Tracheal epithelial cell (primary cell): ENCODE results near the gene DCDC2B. TPM values are rescaled to one million over a fixed set of nuclear protein-coding genes. Genes with fewer than 3 reads are reported as not detected.

Experiments used
- total RNA-seq: library from RNA; depleted of rRNA; stranded (reverse); fragments of >200 nt; gene quantifications from 2 replicates; pipeline ENCODE4 v1.2.1, GENCODE V29; 2014

The DCDC2B gene
- under 0.01 TPM in 1 of 2 replicates, not detected in the other for total RNA-seq

DNA sequence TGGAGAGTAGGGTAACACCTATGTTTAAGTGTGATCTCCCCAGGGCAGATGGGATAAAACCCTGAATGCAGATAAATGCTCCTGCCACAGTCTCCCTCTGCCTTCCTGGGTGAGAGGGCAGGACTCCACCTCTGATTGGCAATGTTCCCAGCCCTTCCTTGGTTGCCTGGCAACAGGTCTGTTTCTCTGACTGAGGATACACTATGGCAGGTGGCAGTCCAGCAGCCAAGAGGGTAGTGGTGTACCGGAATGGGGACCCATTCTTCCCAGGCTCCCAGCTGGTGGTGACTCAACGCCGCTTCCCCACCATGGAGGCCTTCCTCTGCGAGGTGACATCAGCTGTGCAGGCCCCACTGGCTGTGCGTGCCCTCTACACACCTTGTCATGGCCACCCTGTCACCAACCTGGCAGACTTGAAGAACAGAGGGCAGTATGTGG is at the start of gene DCDC2B:
Gene DCDC2B, plus strand, starts transcription at position 199 of the 438 bp plus-strand sequence. Its CDS starts 5 bp downstream, at position 204.

DNA sequence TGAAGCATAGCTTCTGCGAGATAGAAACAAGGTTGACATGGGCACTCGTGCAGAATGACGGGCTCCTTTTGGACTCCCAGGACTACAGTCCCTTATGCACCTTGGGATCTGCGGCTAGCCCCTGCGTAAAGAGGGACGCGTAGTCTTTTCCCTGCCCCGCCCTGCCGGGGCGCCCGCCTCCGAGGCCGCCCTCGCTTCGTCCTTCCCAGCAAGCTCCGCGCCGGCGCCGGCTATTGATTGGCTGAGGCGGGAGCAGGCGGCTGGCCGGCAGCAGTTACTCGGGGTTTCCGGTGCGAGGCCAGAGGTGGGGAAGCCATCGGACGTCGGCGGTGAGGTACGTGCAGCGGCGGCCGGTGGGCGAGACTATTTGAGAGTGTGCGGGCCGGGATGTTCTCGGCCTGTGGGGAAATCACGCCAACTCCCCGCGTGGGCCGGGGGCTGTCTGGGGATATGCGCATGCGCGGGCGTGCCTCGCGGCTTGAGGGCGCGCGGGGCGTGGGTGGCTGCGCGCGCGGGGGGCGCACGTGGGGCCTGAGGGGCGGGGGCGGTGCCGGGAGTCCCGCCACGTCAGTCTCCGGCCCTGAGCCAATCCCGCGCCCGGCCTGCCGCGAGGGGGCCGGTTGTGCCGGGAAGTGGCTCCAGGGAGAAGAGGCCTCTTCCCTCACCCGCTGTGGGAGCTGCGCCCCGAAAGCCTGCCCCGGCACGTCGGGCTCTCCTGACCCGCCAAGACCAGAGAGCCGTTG is 29.3 kb upstream of the DCDC2B start, which contains the start of gene TXLNA:
Gene TXLNA, plus strand, starts transcription at position 233 of the 743 bp plus-strand sequence. CDS start 671 bp downstream, outside the sequence.

DNA sequence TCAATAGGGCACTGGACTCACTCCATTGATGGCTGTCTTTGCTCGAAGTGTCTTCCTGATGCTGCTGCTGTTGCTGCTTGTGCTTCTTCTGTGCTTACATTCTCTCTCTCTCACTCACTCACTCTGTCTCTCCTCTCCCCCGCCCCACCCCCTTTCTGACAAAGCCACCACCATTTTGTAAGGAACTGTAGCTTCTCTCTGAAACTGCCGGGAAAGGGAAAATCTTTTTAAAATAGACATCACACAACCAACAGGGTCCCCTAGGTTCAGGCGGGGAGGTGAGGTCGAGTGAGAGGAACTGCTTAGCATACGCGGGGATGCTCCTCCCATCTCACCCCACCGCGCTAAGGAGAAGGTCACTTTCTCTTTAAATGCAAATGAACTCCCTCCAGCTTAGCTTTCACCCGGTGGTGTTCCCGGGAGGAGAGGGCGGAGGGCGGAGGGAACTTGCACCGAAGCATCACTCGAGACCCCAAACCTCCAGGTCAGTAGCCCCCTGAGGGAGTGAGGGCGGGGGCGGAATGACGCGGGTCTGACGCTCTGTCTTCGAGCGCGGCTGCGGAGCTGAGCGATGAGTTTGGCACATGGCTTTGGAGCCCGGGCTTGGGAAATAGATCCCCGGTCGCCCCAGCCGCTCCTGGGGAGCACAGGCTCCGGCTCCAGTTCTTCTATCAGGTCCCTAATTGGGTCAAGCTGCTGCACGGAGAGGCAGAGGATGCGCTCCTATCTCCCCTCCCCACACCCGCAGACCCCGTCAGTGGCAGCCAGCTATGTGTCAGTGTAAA is 8.5 kb upstream of the DCDC2B start, which contains the start of gene CCDC28B:
Gene CCDC28B, plus strand, starts transcription at position 370 of the 785 bp plus-strand sequence. CDS start 1,341 bp downstream, outside the sequence.

DNA sequence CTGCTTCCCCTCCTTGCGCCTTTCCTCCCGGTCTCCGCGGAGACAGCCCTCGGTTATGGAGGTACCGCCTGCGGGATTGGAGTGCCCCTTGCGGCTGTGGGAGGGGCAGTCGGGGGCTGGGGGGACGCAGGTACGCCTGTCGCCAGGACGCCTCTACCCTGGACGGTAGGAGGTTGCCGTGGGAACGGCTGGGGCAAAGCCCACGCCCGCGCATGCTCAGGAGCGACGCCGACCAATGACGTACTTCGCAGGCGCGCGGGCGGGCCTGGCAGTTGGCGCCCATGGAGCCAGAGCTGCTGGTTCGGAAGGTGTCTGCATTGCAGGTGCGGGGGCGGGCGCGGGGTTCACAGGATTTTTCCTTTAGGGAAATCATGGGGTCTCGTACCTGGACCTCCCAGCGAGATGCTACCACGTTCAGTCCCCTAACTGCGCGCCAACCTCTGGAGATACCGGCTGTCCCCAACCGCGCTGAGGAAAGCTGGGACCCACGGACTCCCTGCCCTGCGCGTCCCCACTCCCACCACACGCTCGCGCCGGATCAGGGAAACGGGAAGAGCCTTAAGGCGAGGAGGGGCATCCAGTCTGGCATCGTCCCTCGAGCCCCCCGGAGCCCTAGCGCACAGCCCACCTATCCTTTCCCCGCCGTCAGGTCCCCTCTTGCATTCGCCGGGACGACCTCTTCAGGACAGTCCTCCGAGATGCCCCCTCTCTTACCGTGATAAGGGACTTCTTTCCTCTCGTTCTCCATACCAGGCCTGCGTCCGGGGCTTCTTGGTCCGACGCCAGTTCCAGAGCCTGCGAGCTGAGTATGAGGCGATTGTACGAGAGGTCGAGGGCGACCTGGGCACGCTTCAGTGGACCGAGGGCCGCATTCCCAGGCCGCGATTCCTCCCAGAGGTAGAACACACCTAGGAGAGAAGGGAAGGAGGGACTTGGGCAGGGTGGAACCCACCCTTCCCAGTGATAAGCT is 3.2 kb upstream of the DCDC2B start, which contains the start of gene IQCC:
Gene IQCC, plus strand, starts transcription at position 271 of the 970 bp plus-strand sequence. Its CDS starts 11 bp downstream, at position 282.

DNA sequence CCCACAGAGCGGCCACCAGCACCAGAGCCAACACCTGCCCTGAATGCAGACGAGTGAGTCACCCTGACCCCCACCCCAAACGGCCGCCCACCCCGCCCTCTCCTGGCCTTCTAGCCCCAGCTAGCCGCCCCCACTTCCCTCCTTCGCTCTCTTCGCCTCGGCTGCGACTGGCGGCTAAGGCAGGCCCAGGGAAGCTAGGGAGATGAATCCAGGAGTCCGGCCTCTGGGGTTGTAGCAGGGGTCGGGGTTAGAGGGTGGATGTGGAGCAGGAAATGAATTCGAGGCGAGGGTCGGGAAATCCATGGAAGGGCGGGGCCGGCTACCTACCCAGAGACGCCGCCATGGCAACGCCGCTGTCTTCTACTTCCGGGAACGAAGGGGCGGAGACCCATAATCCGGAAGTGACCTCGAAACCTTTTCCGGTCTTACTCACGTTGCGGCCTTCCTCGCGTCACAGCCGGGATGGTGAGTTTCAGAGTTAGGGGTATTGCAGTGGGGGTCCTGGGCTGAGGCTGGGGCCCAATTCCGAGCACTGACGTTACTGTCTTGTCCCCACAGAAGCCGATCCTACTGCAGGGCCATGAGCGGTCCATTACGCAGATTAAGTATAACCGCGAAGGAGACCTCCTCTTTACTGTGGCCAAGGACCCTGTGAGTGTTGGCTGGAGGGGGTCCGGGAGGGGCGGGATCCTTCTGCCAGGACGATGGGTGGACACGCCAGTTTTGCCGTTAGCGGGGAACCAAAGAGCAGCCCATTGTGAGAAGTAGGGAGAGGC is 13.3 kb downstream of the DCDC2B start, which contains the start of the genes EIF3I and TMEM234:
Gene EIF3I, plus strand, starts transcription at position 428 of the 776 bp plus-strand sequence. Its CDS starts 35 bp downstream, at position 463.
Gene TMEM234, minus strand, starts transcription at position 374 of the 776 bp plus-strand sequence. Its CDS starts 31 bp downstream, at position 343.

DNA sequence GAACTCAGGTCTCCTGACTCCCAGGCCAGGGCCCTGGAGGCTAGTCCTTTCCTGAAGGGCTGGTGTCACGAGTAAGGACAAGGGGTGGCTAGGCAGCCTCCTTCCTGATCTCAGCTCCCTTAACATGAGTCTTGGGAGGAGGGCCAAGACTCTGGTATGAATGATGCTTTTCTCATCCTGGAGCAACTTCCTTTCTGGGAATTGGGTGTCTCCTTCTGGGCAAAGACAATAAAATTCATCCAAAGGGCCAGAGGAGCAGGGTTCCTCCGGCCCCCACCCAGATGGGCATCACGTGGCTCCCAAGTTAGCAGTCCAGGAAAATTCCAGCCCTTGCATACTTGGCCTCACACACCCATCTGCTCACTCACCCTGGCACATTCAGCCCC is 38.0 kb downstream of the DCDC2B start, which contains the start of gene FAM167B:
Gene FAM167B, plus strand, starts transcription at position 335 of the 386 bp plus-strand sequence. CDS start 200 bp downstream, outside the sequence.

DNA sequence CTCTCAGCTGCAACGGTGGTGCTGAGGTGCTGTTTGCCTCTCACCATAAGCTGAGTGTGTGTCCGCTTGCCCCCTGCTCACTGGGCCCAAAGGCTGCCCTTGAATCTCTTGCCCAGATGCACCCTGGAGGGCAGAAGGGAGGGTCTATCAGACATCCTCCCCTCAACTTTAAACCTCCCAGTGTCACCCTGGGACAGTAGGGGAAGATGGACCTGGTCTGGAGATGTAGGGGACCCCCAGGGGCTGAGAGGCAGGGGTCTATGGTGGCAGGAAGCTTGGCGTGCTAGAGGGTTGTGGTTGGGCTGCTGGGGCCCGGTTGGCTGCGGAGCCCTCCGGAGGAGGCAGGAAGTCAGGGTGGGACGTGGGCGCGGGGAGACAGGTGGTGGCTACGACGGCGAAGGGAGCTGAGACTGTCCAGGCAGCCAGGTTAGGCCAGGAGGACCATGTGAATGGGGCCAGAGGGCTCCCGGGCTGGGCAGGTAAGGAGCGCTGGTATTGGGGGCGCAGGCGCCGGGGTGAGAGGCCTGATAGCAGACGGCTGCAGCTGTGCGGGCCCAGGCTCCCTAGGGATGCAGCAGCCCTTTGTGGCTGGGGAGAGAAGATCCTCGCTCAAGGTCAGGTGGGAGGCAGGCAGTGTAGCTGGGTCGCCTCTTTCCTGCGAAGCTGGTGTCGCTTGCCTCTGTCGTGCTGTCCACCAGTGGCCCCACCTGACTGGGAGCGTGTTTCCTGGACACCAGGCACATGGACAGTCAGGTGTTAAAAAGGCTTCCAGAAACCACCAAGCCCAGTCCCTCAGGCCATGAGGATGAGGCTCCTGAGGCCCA is 42.2 kb downstream of the DCDC2B start, which contains the start of gene LCK:
Gene LCK, plus strand, starts transcription at position 373 of the 824 bp plus-strand sequence. CDS start 23,065 bp downstream, outside the sequence.

Other genes with a start within 250 kb of the DCDC2B start
- 38.6 and 60.7 TPM in 2 replicates for gene KHDRBS1, start 195.2 kb upstream of the DCDC2B start, total RNA-seq
- 2.1 and 4.3 TPM in 2 replicates for gene TMEM39B, start 136.2 kb upstream of the DCDC2B start, total RNA-seq
- gene KPNA6, start 101.0 kb upstream of the DCDC2B start, total RNA-seq = 34.5 and 40.1 TPM in 2 replicates
- gene TXLNA, start 29.4 kb upstream of the DCDC2B start, total RNA-seq = 38.4 and 41.7 TPM in 2 replicates
- gene CCDC28B, start 8.5 kb upstream of the DCDC2B start, total RNA-seq = 3.4 and 8.7 TPM in 2 replicates
- gene IQCC, start 3.4 kb upstream of the DCDC2B start, total RNA-seq = 1.9 and 2.3 TPM in 2 replicates
- gene TMEM234, start 13.3 kb downstream of the DCDC2B start, total RNA-seq = 5.3 and 9.4 TPM in 2 replicates
- 401 and 468 TPM in 2 replicates for gene EIF3I, start 13.3 kb downstream of the DCDC2B start, total RNA-seq
- gene FAM167B, start 38.1 kb downstream of the DCDC2B start, total RNA-seq = not detected in 2 replicates
- 0.24 TPM in 1 of 2 replicates, not detected in the other for gene LCK, start 42.2 kb downstream of the DCDC2B start, total RNA-seq
- 69.9 and 72.5 TPM in 2 replicates for gene HDAC1, start 83.0 kb downstream of the DCDC2B start, total RNA-seq
- 4.5 and 31.3 TPM in 2 replicates for gene MARCKSL1, start 127.1 kb downstream of the DCDC2B start, total RNA-seq
- gene FAM229A, start 153.4 kb downstream of the DCDC2B start, total RNA-seq = 0.48 TPM in 1 of 2 replicates, not detected in the other
- gene TSSK3, start 153.4 kb downstream of the DCDC2B start, total RNA-seq = not detected in 2 replicates
- gene BSDC1, start 185.4 kb downstream of the DCDC2B start, total RNA-seq = 42.0 and 46.7 TPM in 2 replicates